Thyroid gland (tissue), 4 donors: ENCODE measurements around the gene BAHD1.

Source experiments
- POLR2A ChIP-seq, 2 donors: fragments of 450-650 bp; IDR thresholded peaks; one replicate each; pipeline ENCODE4 v1.6.1; 2017; ENCODE audit warnings: antibody characterized with exemption in 2 of 2, mild to moderate bottlenecking in 2 of 2, moderate library complexity in 1 of 2
- TF ChIP-seq, protein P1 (sequence below), 6 experiments: fragments of 200-600 bp in 3 of 6; fragments of 450-650 bp in 3 of 6; sonication (generic) in 3 of 6; IDR thresholded peaks; one replicate each; pipeline ENCODE4 v1.5.1; 2016 to 2019; ENCODE audit warnings: antibody characterized with exemption in 6 of 6, mild to moderate bottlenecking in 2 of 6, inconsistent platforms in 1 of 6, moderate library complexity in 1 of 6

DNA sequence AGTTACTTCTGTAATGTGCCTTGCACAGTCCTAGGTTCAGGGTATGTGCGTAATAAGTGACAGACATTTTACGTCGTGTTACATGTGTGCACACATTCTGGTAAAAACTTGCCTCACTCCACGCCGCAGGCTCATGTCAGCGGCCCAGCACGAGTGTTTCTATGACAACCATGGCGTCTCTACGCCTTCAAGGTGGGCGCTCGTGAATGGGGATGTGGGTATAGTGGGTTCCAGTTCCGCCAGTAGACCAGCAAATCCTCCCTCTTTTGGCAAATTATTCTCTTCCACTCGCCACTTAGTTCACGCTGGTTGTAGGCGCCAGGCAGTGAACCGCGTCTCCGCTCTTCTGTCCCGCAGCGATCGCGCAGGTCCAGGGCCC, 70.3 kb downstream of the BAHD1 start:
- TF ChIP-seq, protein P1, sequence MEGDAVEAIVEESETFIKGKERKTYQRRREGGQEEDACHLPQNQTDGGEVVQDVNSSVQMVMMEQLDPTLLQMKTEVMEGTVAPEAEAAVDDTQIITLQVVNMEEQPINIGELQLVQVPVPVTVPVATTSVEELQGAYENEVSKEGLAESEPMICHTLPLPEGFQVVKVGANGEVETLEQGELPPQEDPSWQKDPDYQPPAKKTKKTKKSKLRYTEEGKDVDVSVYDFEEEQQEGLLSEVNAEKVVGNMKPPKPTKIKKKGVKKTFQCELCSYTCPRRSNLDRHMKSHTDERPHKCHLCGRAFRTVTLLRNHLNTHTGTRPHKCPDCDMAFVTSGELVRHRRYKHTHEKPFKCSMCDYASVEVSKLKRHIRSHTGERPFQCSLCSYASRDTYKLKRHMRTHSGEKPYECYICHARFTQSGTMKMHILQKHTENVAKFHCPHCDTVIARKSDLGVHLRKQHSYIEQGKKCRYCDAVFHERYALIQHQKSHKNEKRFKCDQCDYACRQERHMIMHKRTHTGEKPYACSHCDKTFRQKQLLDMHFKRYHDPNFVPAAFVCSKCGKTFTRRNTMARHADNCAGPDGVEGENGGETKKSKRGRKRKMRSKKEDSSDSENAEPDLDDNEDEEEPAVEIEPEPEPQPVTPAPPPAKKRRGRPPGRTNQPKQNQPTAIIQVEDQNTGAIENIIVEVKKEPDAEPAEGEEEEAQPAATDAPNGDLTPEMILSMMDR (IDR thresholded peaks at IDR 0.05) = no peak
- no peak for TF ChIP-seq POLR2A (IDR thresholded peaks at IDR 0.05)
